GM12892 (cell line): ENCODE measurements around the gene SORCS1.

Experiments
- POLR2A ChIP-seq: IDR thresholded peaks from 2 replicates; pipeline ENCODE4 v1.6.1; 2011; ENCODE audit warnings: low read depth, low read length, control low read depth
- POLR2AphosphoS5 ChIP-seq: IDR thresholded peaks from 2 replicates; pipeline ENCODE4 v1.6.1; 2011; ENCODE audit warnings: low read depth, low read length, control low read depth
- TAF1 ChIP-seq: IDR thresholded peaks from 2 replicates; pipeline ENCODE4 v1.6.1; 2011; ENCODE audit warnings: low read depth, mild to moderate bottlenecking, control low read depth, low read length, borderline replicate concordance

DNA sequence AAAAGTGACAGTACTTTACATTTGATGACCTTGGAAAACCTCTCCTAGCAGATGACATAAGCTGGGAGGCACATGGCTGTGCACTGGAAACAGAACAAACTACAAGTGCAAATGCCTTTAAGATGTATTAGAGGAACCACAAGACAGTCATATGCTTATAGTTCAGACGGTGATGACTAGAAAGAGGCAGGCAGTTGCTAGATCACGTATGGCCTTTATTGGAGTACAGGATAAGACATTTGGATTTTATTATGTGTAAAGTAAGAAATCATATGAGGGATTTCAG, 290.0 kb downstream of the SORCS1 start:
- TF ChIP-seq POLR2A (no peak), POLR2AphosphoS5 (no peak), TAF1 (no peak)
